ENCODE data around the gene CCDC167. TPM values are rescaled to one million over a fixed set of nuclear protein-coding genes. Genes with fewer than 3 reads are reported as not detected.

The CCDC167 gene
- polyA plus RNA-seq, 1 donor from 2014 or later, result 207 TPM

Other genes with a start within 250 kb of the CCDC167 start
- gene TBC1D22B, start 242.1 kb downstream of the CCDC167 start, polyA plus RNA-seq, result 9.9 and 10.6 TPM in 2 replicates
- gene TMEM217, start 241.7 kb downstream of the CCDC167 start, polyA plus RNA-seq, result 0.32 TPM in 1 of 2 replicates, not detected in the other
- 54.0 and 60.9 TPM in 2 replicates for gene RNF8, start 145.9 kb downstream of the CCDC167 start, polyA plus RNA-seq
- gene CMTR1, start 66.7 kb downstream of the CCDC167 start, polyA plus RNA-seq, result 64.1 and 65.0 TPM in 2 replicates
- 4.3 and 6.2 TPM in 2 replicates for gene MDGA1, start 198.0 kb upstream of the CCDC167 start, polyA plus RNA-seq

All from neural cell (in vitro differentiated cells).